Stimulated activated naive B cell treated with anti-CD40 and anti-IgM and Interleukin-4, amounts not matched to agents 10 μg/mL and 1 μg/mL and 100 μg/mL, for 72 hours (primary cell): ENCODE results near the gene CXCL10.
"Not testable (repeated sequence)": the region's sequence is repeated elsewhere in the genome, so short reads cannot be mapped to it uniquely, and the experiment has no call there.

Source experiments
- ATAC-seq, 2 donors: fragments of 150-1000 bp; cut with Tn5 transposase; replicated peaks; 2 replicates each; pipeline ENCODE4 v1.10.0; 2021; ENCODE audit warnings: moderate library complexity in 1 of 2
- DNase-seq: peaks from one replicate; pipeline ENCODE4 v3.0.0; 2021
- H3K27ac Mint-ChIP-seq: one replicate; pipeline ENCODE4 v1.8.0; 2022; ENCODE audit warnings: mild to moderate bottlenecking, mixed read lengths
- H3K27me3 Mint-ChIP-seq, 2 donors: one replicate each; pipeline ENCODE4 v1.8.0; 2022; ENCODE audit warnings: mixed read lengths in 2 of 2
- H3K36me3 Mint-ChIP-seq, 2 donors: one replicate each; pipeline ENCODE4 v1.8.0; 2022; ENCODE audit warnings: mixed read lengths in 2 of 2, mild to moderate bottlenecking in 1 of 2
- H3K4me1 Mint-ChIP-seq, 2 donors: one replicate each; pipeline ENCODE4 v1.8.0; 2022; ENCODE audit warnings: mixed read lengths in 2 of 2, mild to moderate bottlenecking in 1 of 2
- H3K4me3 Mint-ChIP-seq, 2 donors: one replicate each; pipeline ENCODE4 v1.8.0; 2022; ENCODE audit warnings: mild to moderate bottlenecking in 2 of 2, mixed read lengths in 2 of 2, moderate library complexity in 1 of 2
- H3K9me3 Mint-ChIP-seq, 2 donors: one replicate each; pipeline ENCODE4 v1.8.0; 2022; ENCODE audit warnings: mixed read lengths in 2 of 2, mild to moderate bottlenecking in 1 of 2

The CXCL10 gene

GRCh38 chr4:76023389-76023788 is at the start of gene CXCL10:
CXCL10 (minus strand) TSS chr4:76023497; CDS start chr4:76023431, 66 bp downstream.
- peaks cover 0 to 1% of the 10 kb centered on the region in 2 donors for H3K27me3 Mint-ChIP-seq
- no peak for DNase-seq
- H3K36me3 Mint-ChIP-seq, result no peaks in the 10 kb centered on the region
- no peak within 1 kb of the TSS for H3K27ac Mint-ChIP-seq
- peak in 1 of 2 donors; percentile 55 for ATAC-seq
- H3K9me3 Mint-ChIP-seq, result no peaks in the 10 kb centered on the region
- H3K4me1 Mint-ChIP-seq, result peaks cover 16 to 27% of the 10 kb centered on the region in 2 donors
- H3K4me3 Mint-ChIP-seq, result no peak within 1 kb of the TSS

DNA sequence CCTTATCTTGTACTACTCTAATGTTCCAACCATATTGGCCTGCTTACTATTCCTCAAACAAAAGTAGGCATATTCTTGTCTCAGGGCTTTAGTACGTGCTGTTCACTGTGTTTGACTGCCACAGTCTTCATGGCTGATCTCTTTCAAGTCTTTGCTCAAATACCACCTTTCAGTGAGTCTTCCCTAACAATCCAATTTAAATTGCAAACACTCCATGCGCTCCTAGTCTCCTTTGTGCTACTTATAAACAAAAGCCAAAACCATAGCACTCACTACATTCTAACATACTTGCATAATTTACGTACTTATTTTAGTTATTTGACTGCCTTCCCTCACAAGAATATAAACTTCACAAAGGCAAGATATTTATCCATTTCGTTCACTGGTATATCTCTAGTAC is 49.5 kb upstream of the CXCL10 start:
- H3K9me3 Mint-ChIP-seq, result no peaks in the 10 kb centered on the region
- no peaks in the 10 kb centered on the region for H3K36me3 Mint-ChIP-seq
- no peak for ATAC-seq
- DNase-seq, result no peak
- H3K27me3 Mint-ChIP-seq, result no peaks in the 10 kb centered on the region
- H3K27ac Mint-ChIP-seq, result no peak overlapping the region
- H3K4me1 Mint-ChIP-seq, result no peaks in the 10 kb centered on the region
- no peak overlapping the region for H3K4me3 Mint-ChIP-seq

DNA sequence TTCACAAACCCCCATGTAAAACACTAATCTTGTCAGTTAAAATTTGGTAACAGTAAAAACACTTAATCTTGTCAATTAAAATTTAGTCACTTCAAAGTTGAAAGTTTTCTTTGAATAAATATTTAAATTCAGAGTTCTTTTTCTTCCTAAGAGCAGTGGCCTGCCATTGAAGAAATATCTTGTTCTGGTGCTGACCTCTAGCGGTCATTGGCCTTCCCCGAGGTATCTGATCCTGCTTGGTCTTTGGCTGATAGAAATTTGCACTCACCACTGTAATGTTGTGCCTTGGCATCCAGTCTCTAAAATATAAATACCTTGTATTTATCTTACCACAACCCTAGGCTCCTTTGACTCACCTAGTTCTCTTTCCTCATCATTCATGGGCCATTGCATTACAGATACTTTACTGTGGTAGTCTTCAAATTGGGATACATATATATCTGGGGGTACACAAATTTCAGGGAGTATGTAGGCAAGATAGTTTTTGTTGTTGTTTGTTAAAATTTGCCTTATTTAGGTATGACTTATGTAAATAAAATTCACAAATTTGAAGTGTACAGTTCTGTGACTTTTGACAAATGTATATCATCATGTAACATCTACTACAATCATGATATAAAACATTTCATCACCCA is 44.5 kb upstream of the CXCL10 start:
- ATAC-seq, result peak; percentile 91 to 96

GRCh38 chr4:76066546-76066945 is 43.2 kb upstream of the CXCL10 start:
- no peaks in the 10 kb centered on the region for H3K36me3 Mint-ChIP-seq
- ATAC-seq, result no peak
- no peak for DNase-seq
- H3K4me3 Mint-ChIP-seq, result no peak overlapping the region
- H3K27ac Mint-ChIP-seq, result no peak overlapping the region
- H3K27me3 Mint-ChIP-seq, result no peaks in the 10 kb centered on the region
- no peaks in the 10 kb centered on the region for H3K9me3 Mint-ChIP-seq
- H3K4me1 Mint-ChIP-seq, result peaks cover 6 to 14% of the 10 kb centered on the region in 2 donors

More for the DNA sequence above, 44.5 kb upstream of the CXCL10 start:
- Mint-ChIP-seq H3K9me3 (no peaks in the 10 kb centered on the region), H3K4me3 (no peak overlapping the region), H3K27me3 (no peaks in the 10 kb centered on the region), H3K4me1 (peaks cover 2 to 4% of the 10 kb centered on the region in 2 donors), H3K36me3 (no peaks in the 10 kb centered on the region), H3K27ac (no peak overlapping the region)
- DNase-seq, result peak; percentile 52

GRCh38 chr4:76061982-76062381 is 38.7 kb upstream of the CXCL10 start:
- peak; percentile 93 to 96 for ATAC-seq
- Mint-ChIP-seq H3K9me3 (no peaks in the 10 kb centered on the region), H3K27ac (peak overlapping the region; percentile 70)

DNA sequence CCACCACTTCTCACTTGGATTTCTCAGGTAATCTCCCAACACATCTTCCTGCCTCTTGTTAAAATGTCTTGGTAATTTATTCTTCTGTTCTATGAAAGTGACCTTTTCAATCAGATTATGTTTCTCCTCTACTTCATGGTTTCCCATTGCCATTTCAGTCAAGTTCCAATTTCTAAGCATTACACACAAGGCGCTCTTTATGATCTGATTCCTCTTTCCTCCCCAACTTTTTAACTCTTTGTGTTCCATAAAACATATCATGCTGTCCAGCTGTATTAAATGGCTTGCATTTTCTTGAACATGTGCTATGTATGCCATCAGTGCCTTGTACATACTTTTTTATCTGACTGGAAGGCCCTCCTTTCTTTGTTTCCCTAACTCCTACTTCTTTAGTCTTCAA is 38.1 kb upstream of the CXCL10 start:
- Mint-ChIP-seq H3K27ac (peak overlapping the region; percentile 70), H3K36me3 (no peaks in the 10 kb centered on the region), H3K9me3 (no peaks in the 10 kb centered on the region), H3K4me3 (peak overlapping the region in 1 of 2 donors; percentile 50), H3K4me1 (peaks cover 28 to 47% of the 10 kb centered on the region in 2 donors), H3K27me3 (no peaks in the 10 kb centered on the region)
- ATAC-seq (no peak), DNase-seq (no peak)

More at GRCh38 chr4:76061982-76062381, 38.7 kb upstream of the CXCL10 start:
- H3K4me1 Mint-ChIP-seq, result peaks cover 28 to 47% of the 10 kb centered on the region in 2 donors
- peak overlapping the region in 1 of 2 donors; percentile 50 for H3K4me3 Mint-ChIP-seq
- DNase-seq, result no peak
- H3K36me3 Mint-ChIP-seq, result no peaks in the 10 kb centered on the region
- H3K27me3 Mint-ChIP-seq, result no peaks in the 10 kb centered on the region

GRCh38 chr4:76060506-76060905 is 37.2 kb upstream of the CXCL10 start:
- DNase-seq, result no peak
- no peak for ATAC-seq
- H3K4me1 Mint-ChIP-seq, result peaks cover 32 to 54% of the 10 kb centered on the region in 2 donors
- no peak overlapping the region for H3K4me3 Mint-ChIP-seq
- H3K27ac Mint-ChIP-seq, result no peak overlapping the region
- no peaks in the 10 kb centered on the region for H3K9me3 Mint-ChIP-seq
- peaks cover 0 to 2% of the 10 kb centered on the region in 2 donors for H3K36me3 Mint-ChIP-seq
- no peaks in the 10 kb centered on the region for H3K27me3 Mint-ChIP-seq

DNA sequence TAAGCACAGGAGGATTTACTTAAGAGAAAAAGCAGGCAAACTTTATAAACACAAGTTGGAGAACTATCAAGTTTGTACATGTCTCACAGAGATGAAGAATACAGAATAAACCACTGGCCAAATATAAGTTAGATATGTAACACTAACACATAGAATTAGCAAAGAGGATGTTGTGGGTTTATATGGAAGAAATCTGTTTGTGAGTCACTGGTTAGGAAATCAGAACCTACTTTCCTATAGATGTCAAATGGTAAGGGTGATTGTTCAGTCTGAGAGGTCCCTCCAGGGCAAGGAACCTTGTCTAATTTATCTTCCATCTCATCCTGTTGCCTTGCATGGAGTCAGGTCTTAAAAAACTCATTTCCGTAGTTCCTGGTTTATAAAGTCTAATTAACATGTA is 36.5 kb upstream of the CXCL10 start:
- H3K36me3 Mint-ChIP-seq, result peaks cover 0 to 2% of the 10 kb centered on the region in 2 donors
- H3K27ac Mint-ChIP-seq, result no peak overlapping the region
- ATAC-seq (no peak), DNase-seq (no peak)
- H3K9me3 Mint-ChIP-seq, result no peaks in the 10 kb centered on the region
- no peak overlapping the region for H3K4me3 Mint-ChIP-seq
- no peaks in the 10 kb centered on the region for H3K27me3 Mint-ChIP-seq
- peaks cover 40 to 62% of the 10 kb centered on the region in 2 donors for H3K4me1 Mint-ChIP-seq

- H3K9me3 Mint-ChIP-seq, result no peaks in the 10 kb centered on the region
- no peak overlapping the region for H3K4me3 Mint-ChIP-seq
- H3K4me1 Mint-ChIP-seq, result peaks cover 40 to 64% of the 10 kb centered on the region in 2 donors
- ATAC-seq, result no peak
- H3K27ac Mint-ChIP-seq, result peak overlapping the region; percentile 25
- no peaks in the 10 kb centered on the region for H3K27me3 Mint-ChIP-seq
- no peak for DNase-seq
- peaks cover 0 to 2% of the 10 kb centered on the region in 2 donors for H3K36me3 Mint-ChIP-seq
Observed at GRCh38 chr4:76058888-76059426, 35.7 kb upstream of the CXCL10 start.

DNA sequence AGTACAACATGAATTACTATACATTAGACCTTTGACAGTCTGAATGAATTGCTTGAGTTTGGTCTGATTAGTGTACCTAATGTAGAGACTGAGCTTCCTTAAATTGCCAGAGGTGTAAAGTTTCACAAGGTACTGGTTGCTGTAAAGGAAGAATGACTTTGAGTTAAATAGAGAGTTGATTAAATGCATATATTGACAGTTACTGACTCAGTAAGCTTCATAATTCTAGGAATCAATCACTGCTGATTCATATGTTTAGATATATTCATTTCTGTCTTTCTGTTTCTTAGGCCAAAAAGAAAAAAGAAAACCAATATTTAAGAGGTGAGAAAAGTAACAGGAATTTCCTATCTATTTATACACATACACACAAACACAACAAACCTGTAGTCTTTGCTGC is 35.0 kb upstream of the CXCL10 start:
- DNase-seq, result no peak
- Mint-ChIP-seq H3K27ac (no peak overlapping the region), H3K36me3 (peaks cover 0 to 2% of the 10 kb centered on the region in 2 donors), H3K4me3 (no peak overlapping the region), H3K27me3 (no peaks in the 10 kb centered on the region), H3K4me1 (peaks cover 40 to 64% of the 10 kb centered on the region in 2 donors), H3K9me3 (no peaks in the 10 kb centered on the region)
- ATAC-seq, result peak; percentile 55 to 64

GRCh38 chr4:76055421-76055820 is 32.1 kb upstream of the CXCL10 start:
- Mint-ChIP-seq H3K4me3 (no peak overlapping the region), H3K36me3 (peaks cover 0 to 2% of the 10 kb centered on the region in 2 donors), H3K27ac (peak overlapping the region; percentile 43), H3K4me1 (peaks cover 26 to 39% of the 10 kb centered on the region in 2 donors), H3K9me3 (no peaks in the 10 kb centered on the region), H3K27me3 (no peaks in the 10 kb centered on the region)
- no peak for ATAC-seq
- no peak for DNase-seq

GRCh38 chr4:76055016-76055415 is 31.7 kb upstream of the CXCL10 start:
- H3K4me3 Mint-ChIP-seq, result no peak overlapping the region
- no peaks in the 10 kb centered on the region for H3K9me3 Mint-ChIP-seq

GRCh38 chr4:76053730-76054129 is 30.4 kb upstream of the CXCL10 start:
- Mint-ChIP-seq H3K4me1 (peaks cover 18 to 25% of the 10 kb centered on the region in 2 donors), H3K27me3 (peaks cover under 1 to 4% of the 10 kb centered on the region in 2 donors), H3K4me3 (no peak overlapping the region), H3K27ac (no peak overlapping the region), H3K36me3 (peaks cover 0 to 2% of the 10 kb centered on the region in 2 donors), H3K9me3 (no peaks in the 10 kb centered on the region)
- ATAC-seq, result no peak
- no peak for DNase-seq

More at GRCh38 chr4:76055016-76055415, 31.7 kb upstream of the CXCL10 start:
- Mint-ChIP-seq H3K4me1 (peaks cover 23 to 35% of the 10 kb centered on the region in 2 donors), H3K27ac (peak overlapping the region; percentile 62), H3K27me3 (no peaks in the 10 kb centered on the region), H3K36me3 (peaks cover 0 to 2% of the 10 kb centered on the region in 2 donors)
- peak; percentile 30 for DNase-seq
- peak; percentile 97 to 98 for ATAC-seq

- not testable (repeated sequence) for H3K4me3 Mint-ChIP-seq, H3K27me3 Mint-ChIP-seq, H3K36me3 Mint-ChIP-seq, H3K27ac Mint-ChIP-seq, DNase-seq, H3K9me3 Mint-ChIP-seq, ATAC-seq
- peaks cover 8 to 10% of the 10 kb centered on the region in 2 donors for H3K4me1 Mint-ChIP-seq
Observed at GRCh38 chr4:76050560-76051050, 27.3 kb upstream of the CXCL10 start.

DNA sequence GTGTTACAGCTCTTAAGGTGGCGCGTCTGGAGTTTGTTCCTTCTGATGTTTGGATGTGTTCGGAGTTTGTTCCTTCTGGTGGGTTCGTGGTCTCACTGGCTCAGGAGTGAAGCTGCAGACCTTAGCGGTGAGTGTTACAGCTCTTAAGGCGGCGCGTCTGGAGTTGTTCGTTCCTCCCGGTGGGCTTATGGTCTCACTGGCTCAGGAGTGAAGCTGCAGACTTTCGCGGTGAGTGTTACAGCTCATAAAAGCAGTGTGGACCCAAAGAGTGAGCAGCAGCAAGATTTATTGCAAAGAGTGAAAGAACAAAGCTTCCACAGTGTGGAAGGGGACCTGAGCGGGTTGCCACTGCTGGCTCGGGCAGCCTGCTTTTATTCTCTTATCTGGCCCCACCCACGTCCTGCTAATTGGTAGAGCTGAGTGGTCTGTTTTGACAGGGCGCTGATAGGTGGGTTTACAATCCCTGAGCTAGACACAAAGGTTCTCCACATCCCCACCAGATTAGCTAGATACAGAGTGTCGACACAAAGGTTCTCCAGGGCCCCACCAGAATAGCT is 26.6 kb upstream of the CXCL10 start:
- H3K4me3 Mint-ChIP-seq, DNase-seq, H3K9me3 Mint-ChIP-seq, H3K27me3 Mint-ChIP-seq, ATAC-seq, H3K36me3 Mint-ChIP-seq, H3K4me1 Mint-ChIP-seq: not testable (repeated sequence)
- peak overlapping the region; percentile 65 for H3K27ac Mint-ChIP-seq
